ENCODE measurements around the gene PLAC8. TPM values are rescaled to one million over a fixed set of nuclear protein-coding genes. Genes with fewer than 3 reads are reported as not detected.
"Not testable (repeated sequence)": the region's sequence is repeated elsewhere in the genome, so short reads cannot be mapped to it uniquely, and the experiment has no call there.

Gene PLAC8
- total RNA-seq, 1 donor from 2014 or later, result not detected

- no peak overlapping the region for H3K27ac Mint-ChIP-seq (ENCODE audit: unreplicated experiment)
- no peak overlapping the region for H3K4me3 Mint-ChIP-seq (ENCODE audit: unreplicated experiment)
- TF ChIP-seq CTCF (IDR thresholded peaks at IDR 0.05; ENCODE audit: unreplicated experiment), result no peak
Observed at GRCh38 chr4:83149865-83150652, 35.5 kb upstream of the PLAC8 start.

DNA sequence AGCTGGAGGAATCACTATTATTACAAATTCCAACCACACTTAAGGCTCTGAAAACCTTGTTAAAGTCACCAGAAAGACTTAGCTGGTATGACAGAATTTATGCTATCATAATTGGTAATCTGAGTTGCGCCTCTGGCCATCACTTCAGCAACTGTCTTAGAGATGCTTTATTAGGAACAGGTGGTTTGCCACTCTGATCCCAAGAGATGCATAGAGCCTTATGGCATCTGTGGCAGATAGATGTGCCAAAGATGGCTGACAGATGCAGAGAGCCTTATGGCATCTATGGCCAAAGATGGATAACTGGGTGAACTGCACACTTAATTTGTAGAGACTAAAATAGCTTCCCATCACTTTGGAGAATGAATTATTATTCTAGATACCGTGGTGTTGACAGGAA is 32.3 kb upstream of the PLAC8 start:
- TF ChIP-seq CTCF (IDR thresholded peaks at IDR 0.05; ENCODE audit: unreplicated experiment), result no peak
- H3K27me3 Mint-ChIP-seq (ENCODE audit: unreplicated experiment), result no peaks in the 10 kb centered on the region
- no peaks in the 10 kb centered on the region for H3K9me3 Mint-ChIP-seq (ENCODE audit: unreplicated experiment)
- H3K4me1 Mint-ChIP-seq (ENCODE audit: unreplicated experiment), result peaks cover 3% of the 10 kb centered on the region
- no peak overlapping the region for H3K27ac Mint-ChIP-seq (ENCODE audit: unreplicated experiment)
- H3K36me3 Mint-ChIP-seq (ENCODE audit: low read depth, unreplicated experiment), result no peaks in the 10 kb centered on the region
- DNase-seq (ENCODE audit: low spot score), result no peak
- no peak overlapping the region for H3K4me3 Mint-ChIP-seq (ENCODE audit: unreplicated experiment)

More at GRCh38 chr4:83149865-83150652, 35.5 kb upstream of the PLAC8 start:
- no peaks in the 10 kb centered on the region for H3K36me3 Mint-ChIP-seq (ENCODE audit: low read depth, unreplicated experiment)
- H3K27me3 Mint-ChIP-seq (ENCODE audit: unreplicated experiment), result peaks cover under 1% of the 10 kb centered on the region
- no peak for DNase-seq (ENCODE audit: low spot score)
- peaks cover 3% of the 10 kb centered on the region for H3K4me1 Mint-ChIP-seq (ENCODE audit: unreplicated experiment)
- no peaks in the 10 kb centered on the region for H3K9me3 Mint-ChIP-seq (ENCODE audit: unreplicated experiment)

DNA sequence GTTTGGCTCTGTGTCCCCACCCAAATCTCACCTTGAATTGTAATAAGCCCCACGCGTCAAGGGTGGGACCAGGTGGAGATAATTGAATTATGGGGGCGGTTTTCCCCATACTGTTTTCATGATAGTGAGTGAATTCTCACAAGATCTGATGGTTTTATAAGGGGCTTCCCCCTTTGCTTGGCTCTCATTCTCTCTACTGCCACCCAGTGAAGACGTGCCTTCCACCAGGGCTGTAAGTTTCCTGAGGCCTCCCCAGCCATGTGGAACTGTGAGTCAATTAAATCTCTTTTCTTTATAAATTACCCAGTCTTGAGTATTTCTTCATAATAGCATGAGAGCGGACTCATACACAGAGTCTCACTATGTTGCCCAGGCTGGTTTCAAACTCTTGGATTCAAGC is 31.2 kb upstream of the PLAC8 start:
- H3K4me3 Mint-ChIP-seq (ENCODE audit: unreplicated experiment); H3K9me3 Mint-ChIP-seq (ENCODE audit: unreplicated experiment); H3K27me3 Mint-ChIP-seq (ENCODE audit: unreplicated experiment); H3K36me3 Mint-ChIP-seq (ENCODE audit: low read depth, unreplicated experiment); DNase-seq (ENCODE audit: low spot score); H3K4me1 Mint-ChIP-seq (ENCODE audit: unreplicated experiment); H3K27ac Mint-ChIP-seq (ENCODE audit: unreplicated experiment): not testable (repeated sequence)

GRCh38 chr4:83139514-83140156 is 25.1 kb upstream of the PLAC8 start:
- H3K4me1 Mint-ChIP-seq (ENCODE audit: unreplicated experiment), result no peaks in the 10 kb centered on the region
- no peak for TF ChIP-seq CTCF (IDR thresholded peaks at IDR 0.05; ENCODE audit: unreplicated experiment)
- no peak overlapping the region for H3K27ac Mint-ChIP-seq (ENCODE audit: unreplicated experiment)
- DNase-seq (ENCODE audit: low spot score), result no peak
- H3K27me3 Mint-ChIP-seq (ENCODE audit: unreplicated experiment), result peaks cover 3% of the 10 kb centered on the region
- H3K9me3 Mint-ChIP-seq (ENCODE audit: unreplicated experiment), result peaks cover 12% of the 10 kb centered on the region
- H3K36me3 Mint-ChIP-seq (ENCODE audit: low read depth, unreplicated experiment), result peaks cover 5% of the 10 kb centered on the region
- H3K4me3 Mint-ChIP-seq (ENCODE audit: unreplicated experiment), result no peak overlapping the region

DNA sequence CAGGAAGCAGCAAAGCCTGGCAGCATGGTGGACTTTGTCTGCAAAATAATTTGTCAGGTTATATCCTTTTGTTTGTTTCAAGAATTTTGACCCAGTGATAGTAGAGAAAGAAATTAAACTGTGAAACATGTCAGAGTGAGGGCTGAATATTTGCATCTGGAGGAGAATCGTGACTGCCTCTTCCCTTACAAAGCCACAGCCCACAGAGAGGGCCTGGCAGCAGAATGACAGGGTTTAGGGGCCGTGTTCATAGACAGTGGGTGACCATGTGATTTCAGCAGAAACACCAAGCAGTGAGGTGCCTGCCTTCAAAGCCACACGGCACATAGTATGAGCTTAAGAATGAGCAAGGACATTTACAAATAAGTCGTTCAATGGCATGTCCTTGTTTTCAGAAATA is 24.4 kb upstream of the PLAC8 start:
- TF ChIP-seq CTCF (IDR thresholded peaks at IDR 0.05; ENCODE audit: unreplicated experiment), result no peak
- H3K36me3 Mint-ChIP-seq (ENCODE audit: low read depth, unreplicated experiment), result peaks cover 5% of the 10 kb centered on the region
- H3K27me3 Mint-ChIP-seq (ENCODE audit: unreplicated experiment), result peaks cover 3% of the 10 kb centered on the region
- no peaks in the 10 kb centered on the region for H3K4me1 Mint-ChIP-seq (ENCODE audit: unreplicated experiment)
- peaks cover 15% of the 10 kb centered on the region for H3K9me3 Mint-ChIP-seq (ENCODE audit: unreplicated experiment)
- DNase-seq (ENCODE audit: low spot score), result no peak
- no peak overlapping the region for H3K4me3 Mint-ChIP-seq (ENCODE audit: unreplicated experiment)
- no peak overlapping the region for H3K27ac Mint-ChIP-seq (ENCODE audit: unreplicated experiment)
